A673 (cell line): ENCODE results near the gene UNKL. TPM values are rescaled to one million over a fixed set of nuclear protein-coding genes. Genes with fewer than 3 reads are reported as not detected.

ENCODE experiments used
- BruUV-seq: library from RNA; stranded (reverse); fragments of 400-500 nt; replicated peaks from 2 replicates; lab custom pipeline; 2021; lab: Mats Ljungman, UMichigan
- CTCF ChIA-PET: fragments of 300-600 bp; sonication (Branson Sonifier 250); formaldehyde crosslinking; loops from one replicate; lab custom pipeline; 2022; ENCODE audit warnings: antibody characterized with exemption; lab: Charles Lee
- POLR2A ChIA-PET: fragments of 300-600 bp; sonication (Branson Sonifier 250); formaldehyde crosslinking; loops from one replicate; lab custom pipeline; 2022; ENCODE audit warnings: antibody characterized with exemption; ENCODE audit not compliant: low non-redundant PET; lab: Charles Lee
- DNase-seq: peaks from one replicate; pipeline ENCODE4 v3.0.0-alpha.2; 2015; ENCODE audit warnings: low spot score
- H3K27ac ChIP-seq: fragments of 200-600 bp; sonication (generic); 2 replicates; pipeline ENCODE4 v1.5.1; 2016; ENCODE audit warnings: mixed run types, low read depth, mild to moderate bottlenecking, mixed read lengths, antibody characterized with exemption, low read length; ENCODE audit not compliant: poor library complexity, severe bottlenecking
- H3K27me3 ChIP-seq: fragments of 200-600 bp; sonication (generic); replicated peaks from 2 replicates; pipeline ENCODE4 v1.6.1; 2017; ENCODE audit warnings: mixed run types, low read depth, mild to moderate bottlenecking, mixed read lengths, antibody characterized with exemption, low read length; ENCODE audit not compliant: insufficient read depth, poor library complexity
- H3K36me3 ChIP-seq: fragments of 200-600 bp; sonication (generic); 2 replicates; pipeline ENCODE4 v1.6.1; 2016; ENCODE audit warnings: mixed run types, mild to moderate bottlenecking, mixed read lengths, antibody characterized with exemption, low read length; ENCODE audit not compliant: insufficient read depth, poor library complexity, severe bottlenecking
- H3K4me1 ChIP-seq: fragments of 200-600 bp; sonication (generic); 2 replicates; pipeline ENCODE4 v1.6.1; 2017; ENCODE audit warnings: mixed run types, mild to moderate bottlenecking, mixed read lengths, antibody characterized with exemption, low read length; ENCODE audit not compliant: insufficient read depth, poor library complexity, severe bottlenecking
- H3K4me3 ChIP-seq: fragments of 200-600 bp; sonication (generic); 2 replicates; pipeline ENCODE4 v1.5.1; 2016; ENCODE audit warnings: low read depth, mixed run types, mild to moderate bottlenecking, mixed read lengths, low read length; ENCODE audit not compliant: poor library complexity, severe bottlenecking
- H3K9me3 ChIP-seq: fragments of 200-600 bp; sonication (generic); 2 replicates; pipeline ENCODE4 v1.6.1; 2016; ENCODE audit warnings: mixed run types, low read depth, mild to moderate bottlenecking, mixed read lengths, antibody characterized with exemption, low read length; ENCODE audit not compliant: poor library complexity, severe bottlenecking
- CTCF ChIP-seq: fragments of 300-800, 200-600 bp; sonication (generic); conservative IDR thresholded peaks from 2 replicates; pipeline ENCODE4 v1.5.1; 2017; ENCODE audit warnings: low read depth, mild to moderate bottlenecking, antibody characterized with exemption, low read length, moderate library complexity, mixed read lengths
- EZH2 ChIP-seq: fragments of 200-600 bp; sonication (generic); IDR thresholded peaks from 2 replicates; pipeline ENCODE4 v1.6.1; 2017; ENCODE audit warnings: borderline replicate concordance, low read depth, mild to moderate bottlenecking, mixed read lengths, antibody characterized with exemption, low read length; ENCODE audit not compliant: poor library complexity, severe bottlenecking
- intact Hi-C: fragments of 100-400 bp; cut with micrococcal nuclease; formaldehyde crosslinking; loops from one replicate; pipeline ENCODE4 v1.10.0; 2022; ENCODE audit not compliant: unreplicated experiment
- total RNA-seq: library from RNA; stranded (reverse); gene quantifications from 2 replicates; pipeline ENCODE4 v1.2.3, GENCODE V29; 2021

UNKL gene
- total RNA-seq, 1 experiment from 2014 or later: 88.5 TPM

- BruUV-seq: no TSS peak
- Histone ChIP-seq H3K4me3 (no peak overlapping the region), H3K36me3 (peaks cover 60% of the 10 kb centered on the region), H3K27ac (no peak overlapping the region), H3K27me3 (no peaks in the 10 kb centered on the region), H3K9me3 (no peaks in the 10 kb centered on the region), H3K4me1 (no peaks in the 10 kb centered on the region)
- DNase-seq: no peak
- POLR2A ChIA-PET: no interaction called here
- CTCF ChIA-PET: interaction anchor here (0.5 kb wide), 1 partner anchor 18 kb away, joined by 3 read pairs; no protein-coding TSS in a partner anchor
- intact Hi-C loops: no loop called here
- TF ChIP-seq CTCF (no peak), EZH2 (no peak)
Observed at GRCh38 chr16:1366712-1367299, 47.7 kb downstream of the UNKL start.

GRCh38 chr16:1366060-1366711, 48.3 kb downstream of the UNKL start:
- no peak overlapping the region for H3K27ac ChIP-seq
- H3K36me3 ChIP-seq: peaks cover 66% of the 10 kb centered on the region
- H3K27me3 ChIP-seq: no peaks in the 10 kb centered on the region
- BruUV-seq: no TSS peak
- POLR2A ChIA-PET: no interaction called here
- no peaks in the 10 kb centered on the region for H3K4me1 ChIP-seq
- no peaks in the 10 kb centered on the region for H3K9me3 ChIP-seq
- intact Hi-C loops: no loop called here
- no peak overlapping the region for H3K4me3 ChIP-seq
- CTCF ChIA-PET: interaction anchor here (0.5 kb wide), 1 partner anchor 18 kb away, joined by 3 read pairs; no protein-coding TSS in a partner anchor
- TF ChIP-seq CTCF (no peak), EZH2 (no peak)
- no peak for DNase-seq

DNA sequence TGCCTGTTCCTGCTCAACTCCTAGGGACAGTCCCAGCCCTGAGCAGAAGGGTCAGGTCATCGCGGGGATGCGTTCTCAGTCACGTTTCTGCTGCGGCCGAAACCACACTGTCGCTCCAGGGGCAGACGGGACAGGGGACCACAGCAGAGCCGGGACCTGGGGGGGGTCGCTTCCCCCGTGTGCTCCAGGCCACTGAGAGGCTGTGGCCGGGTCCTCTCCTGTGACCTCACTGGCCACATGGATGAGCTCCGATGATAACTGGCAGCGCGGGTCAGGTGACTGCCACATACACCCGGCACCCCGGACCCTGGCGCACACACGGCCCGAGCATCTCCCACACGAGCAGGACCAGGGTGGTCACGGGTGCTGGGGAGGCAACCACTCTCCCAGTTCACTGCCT, 50.0 kb downstream of the UNKL start:
- DNase-seq: no peak
- intact Hi-C loops: no loop called here
- Histone ChIP-seq H3K4me3 (no peak overlapping the region), H3K27ac (no peak overlapping the region), H3K4me1 (no peaks in the 10 kb centered on the region), H3K9me3 (no peaks in the 10 kb centered on the region), H3K27me3 (no peaks in the 10 kb centered on the region), H3K36me3 (peaks cover 75% of the 10 kb centered on the region)
- BruUV-seq: no TSS peak
- POLR2A ChIA-PET: interaction anchor here (0.5 kb wide), 1 partner anchor 22 kb away, joined by 6 read pairs; no protein-coding TSS in a partner anchor
- TF ChIP-seq CTCF (no peak), EZH2 (no peak)
- CTCF ChIA-PET: no interaction called here
